ENCODE data around the gene FARS2. TPM values are rescaled to one million over a fixed set of nuclear protein-coding genes. Genes with fewer than 3 reads are reported as not detected.
A peak's percentile ranks its signal among the peaks of the same experiment; 100 is the strongest.
"Not testable (repeated sequence)": the region's sequence is repeated elsewhere in the genome, so short reads cannot be mapped to it uniquely, and the experiment has no call there.

FARS2 gene
- total and polyA plus RNA-seq, 2 of the 13 experiments (the other 11 are each of a cell fraction or from before 2014, with no cell fraction given): 15.4 to 26.0 TPM

DNA sequence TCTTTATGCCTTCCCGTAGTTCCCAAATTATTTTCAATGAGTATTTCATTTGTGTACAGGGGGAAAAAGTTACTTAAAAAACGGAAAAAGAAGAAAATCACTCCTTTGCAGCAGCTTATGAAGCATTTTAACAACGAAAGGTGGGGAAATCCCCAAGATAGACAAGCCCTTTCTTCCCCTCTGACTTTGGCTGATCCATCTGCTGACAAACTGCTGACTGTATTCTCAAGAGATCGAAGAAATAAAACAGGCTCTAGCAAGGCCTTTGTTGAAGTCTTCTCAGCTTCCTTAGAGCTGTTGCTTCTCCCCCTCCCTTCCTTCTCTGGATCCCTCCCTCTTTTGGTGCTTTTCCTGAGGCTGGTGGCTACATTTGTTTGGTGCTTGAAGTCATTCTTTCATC lies 420.2 kb downstream of the FARS2 start:
- H3K27ac ChIP-seq (ENCODE audit: extremely low read length, insufficient read depth, low read length): no peak overlapping the region
- no peaks in the 10 kb centered on the region for H3K27me3 ChIP-seq (ENCODE audit: control insufficient read depth in 1 of 2, insufficient read depth in 2 of 2, low read length in 2 of 2)
- 76% methylated on average over 4 of the region's 4 CpGs for WGBS (ENCODE audit: low lambda C conversion rate)
- no peaks in the 10 kb centered on the region for H3K36me3 ChIP-seq (replicated peaks in 1 of 2; ENCODE audit: control insufficient read depth in 1 of 2, insufficient read depth in 2 of 2, low read length in 2 of 2)
- ChIA-PET CTCF (ENCODE audit: low intra/inter-chr PET ratio, low total read pairs) (no interaction called here), POLR2A (no interaction called here)
- H3K9me3 ChIP-seq (ENCODE audit: low read length): no peaks in the 10 kb centered on the region
- H3K4me1 ChIP-seq (ENCODE audit: insufficient read depth, low read length): no peaks in the 10 kb centered on the region
- no peaks in the 10 kb centered on the region for H3K79me2 ChIP-seq (ENCODE audit: insufficient read depth, low read length)
- TF ChIP-seq GABPB1 (CRISPR knock-in tag; IDR thresholded peaks at IDR 0.05) (no peak), ZNF839 (CRISPR knock-in tag; IDR thresholded peaks at IDR 0.05; ENCODE audit: borderline replicate concordance) (no peak), ZNF749 (CRISPR knock-in tag; IDR thresholded peaks at IDR 0.05; ENCODE audit: borderline replicate concordance) (no peak), ZBTB8A (CRISPR knock-in tag; IDR thresholded peaks at IDR 0.05; ENCODE audit: borderline replicate concordance, low read depth) (no peak)
- no peak overlapping the region for H3K4me2 ChIP-seq (ENCODE audit: low read depth, low read length)
- intact Hi-C loops (cut with micrococcal nuclease; ENCODE audit: unreplicated experiment) (no loop called here), in situ Hi-C loops (cut with HindIII; ENCODE audit: extremely low pct_ligation_motif_present, low pct_unique_long_range_greater_than_20kb) (no loop called here)
- FAIRE-seq: no peak
- no peak for DNase-seq (ENCODE audit: low spot score)
- no peak for ATAC-seq
- H3K9ac ChIP-seq (ENCODE audit: insufficient read depth, low read depth, low read length): no peak overlapping the region
- no peaks in the 10 kb centered on the region for H4K20me1 ChIP-seq (ENCODE audit: insufficient read depth, low read length)
- BruUV-seq (replicated peaks): no TSS peak
- H3K4me3 ChIP-seq (replicated peaks in 1 of 3; ENCODE audit: insufficient read depth in 1 of 3, low read depth in 2 of 3, low read length in 3 of 3): no peak overlapping the region
- no peak overlapping the region for H2AFZ ChIP-seq (ENCODE audit: low read length)

GRCh38 chr6:5682530-5682929 lies 421.2 kb downstream of the FARS2 start:
- no peak for FAIRE-seq
- Histone ChIP-seq H2AFZ (ENCODE audit: low read length) (no peak overlapping the region), H3K4me1 (ENCODE audit: insufficient read depth, low read length) (no peaks in the 10 kb centered on the region), H3K27me3 (ENCODE audit: control insufficient read depth in 1 of 2, insufficient read depth in 2 of 2, low read length in 2 of 2) (no peaks in the 10 kb centered on the region), H3K36me3 (replicated peaks in 1 of 2; ENCODE audit: control insufficient read depth in 1 of 2, insufficient read depth in 2 of 2, low read length in 2 of 2) (no peaks in the 10 kb centered on the region), H4K20me1 (ENCODE audit: insufficient read depth, low read length) (no peaks in the 10 kb centered on the region), H3K4me2 (ENCODE audit: low read depth, low read length) (no peak overlapping the region), H3K27ac (ENCODE audit: extremely low read length, insufficient read depth, low read length) (no peak overlapping the region), H3K79me2 (ENCODE audit: insufficient read depth, low read length) (no peaks in the 10 kb centered on the region), H3K9ac (ENCODE audit: insufficient read depth, low read depth, low read length) (no peak overlapping the region), H3K4me3 (replicated peaks in 1 of 3; ENCODE audit: insufficient read depth in 1 of 3, low read depth in 2 of 3, low read length in 3 of 3) (no peak overlapping the region), H3K9me3 (ENCODE audit: low read length) (no peaks in the 10 kb centered on the region)
- CTCF ChIA-PET (ENCODE audit: low intra/inter-chr PET ratio, low total read pairs): no interaction called here
- intact Hi-C loops (cut with micrococcal nuclease; ENCODE audit: unreplicated experiment): no loop called here
- 80% methylated on average over 4 of the region's 4 CpGs for WGBS (ENCODE audit: low lambda C conversion rate)
- no peak for DNase-seq (ENCODE audit: low spot score)
- peak; percentile 67 for TF ChIP-seq CEBPB (IDR thresholded peaks at IDR 0.05; ENCODE audit: borderline replicate concordance, low read depth, low read length)
- no peak for TF ChIP-seq MAF1 (CRISPR knock-in tag; IDR thresholded peaks at IDR 0.05; ENCODE audit: borderline replicate concordance)
- BruUV-seq (replicated peaks): no TSS peak
- in situ Hi-C loops (cut with HindIII; ENCODE audit: extremely low pct_ligation_motif_present, low pct_unique_long_range_greater_than_20kb): no loop called here
- no peak for ATAC-seq
- POLR2A ChIA-PET: no interaction called here

GRCh38 chr6:5683747-5684146 lies 422.4 kb downstream of the FARS2 start:
- H3K4me2 ChIP-seq (ENCODE audit: low read depth, low read length); DNase-seq (ENCODE audit: low spot score); FAIRE-seq; H4K20me1 ChIP-seq (ENCODE audit: insufficient read depth, low read length); intact Hi-C loops (cut with micrococcal nuclease; ENCODE audit: unreplicated experiment); ATAC-seq; H3K27ac ChIP-seq (ENCODE audit: extremely low read length, insufficient read depth, low read length); BruUV-seq (replicated peaks); H3K9ac ChIP-seq (ENCODE audit: insufficient read depth, low read depth, low read length); H3K4me1 ChIP-seq (ENCODE audit: insufficient read depth, low read length); POLR2A ChIA-PET; H3K36me3 ChIP-seq (replicated peaks in 1 of 2; ENCODE audit: control insufficient read depth in 1 of 2, insufficient read depth in 2 of 2, low read length in 2 of 2); in situ Hi-C loops (cut with HindIII; ENCODE audit: extremely low pct_ligation_motif_present, low pct_unique_long_range_greater_than_20kb); CTCF ChIA-PET (ENCODE audit: low intra/inter-chr PET ratio, low total read pairs); H3K4me3 ChIP-seq (replicated peaks in 1 of 3; ENCODE audit: insufficient read depth in 1 of 3, low read depth in 2 of 3, low read length in 3 of 3); H3K27me3 ChIP-seq (ENCODE audit: control insufficient read depth in 1 of 2, insufficient read depth in 2 of 2, low read length in 2 of 2); H3K9me3 ChIP-seq (ENCODE audit: low read length); H3K79me2 ChIP-seq (ENCODE audit: insufficient read depth, low read length); H2AFZ ChIP-seq (ENCODE audit: low read length): not testable (repeated sequence)
- 84% methylated on average over 5 of the region's 5 CpGs for WGBS (ENCODE audit: low lambda C conversion rate)

Measured in HepG2 (cell line).